CD4-positive, alpha-beta memory T cell (primary cell): Measurements from ENCODE around the gene TRIM66. TPM values are rescaled to one million over a fixed set of nuclear protein-coding genes. Genes with fewer than 3 reads are reported as not detected.

Source experiments
- CTCF ChIA-PET: fragments of 350-600 bp; sonication (Branson Sonifier 250); formaldehyde crosslinking; loops from one replicate; lab custom pipeline; 2021; ENCODE audit warnings: inconsistent platforms; ENCODE audit not compliant: partially characterized antibody; lab: Charles Lee
- POLR2A ChIA-PET: fragments of 350-600 bp; sonication (Branson Sonifier 250); formaldehyde crosslinking; loops from one replicate; lab custom pipeline; 2021; ENCODE audit not compliant: partially characterized antibody; lab: Charles Lee
- DNase-seq, 5 donors: peaks; one replicate each; pipeline versions ENCODE4 v3.0.0 to v3.0.0-alpha.2; 2020 to 2022; ENCODE audit warnings: mixed read lengths in 1 of 5
- H3K27ac ChIP-seq: one replicate; pipeline ENCODE4 v1.7.0; 2013; ENCODE audit warnings: low read depth, low read length
- H3K27me3 ChIP-seq: 2 replicates; pipeline ENCODE4 v1.7.0; 2013; ENCODE audit warnings: mild to moderate bottlenecking, low read length, moderate library complexity; ENCODE audit not compliant: insufficient read depth
- H3K36me3 ChIP-seq: 2 replicates; pipeline ENCODE4 v1.7.0; 2013; ENCODE audit warnings: mild to moderate bottlenecking, low read length, moderate library complexity; ENCODE audit not compliant: insufficient read depth
- H3K4me1 ChIP-seq: 2 replicates; pipeline ENCODE4 v1.7.0; 2013; ENCODE audit warnings: mild to moderate bottlenecking, low read length, moderate library complexity; ENCODE audit not compliant: insufficient read depth
- H3K4me3 ChIP-seq, 2 donors: one replicate each; pipeline ENCODE4 v1.7.0; 2013; ENCODE audit warnings: low read length in 2 of 2, mild to moderate bottlenecking in 1 of 2
- H3K9me3 ChIP-seq, 2 donors: one replicate each; pipeline ENCODE4 v1.7.0; 2013; ENCODE audit warnings: low read length in 2 of 2, control low read depth in 1 of 2; ENCODE audit not compliant: control insufficient read depth in 1 of 2
- H3K27ac Mint-ChIP-seq, 7 donors: one replicate each; pipeline ENCODE4 v1.8.0; 2020 to 2021; ENCODE audit warnings: mixed read lengths in 7 of 7, mild to moderate bottlenecking in 6 of 7, inconsistent platforms in 3 of 7, moderate library complexity in 3 of 7
- H3K27me3 Mint-ChIP-seq, 2 donors: one replicate each; pipeline ENCODE4 v1.8.0; 2020 to 2021; ENCODE audit warnings: mixed read lengths in 2 of 2
- H3K36me3 Mint-ChIP-seq, 2 donors: one replicate each; pipeline ENCODE4 v1.8.0; 2020 to 2021; ENCODE audit warnings: mixed read lengths in 2 of 2, inconsistent platforms in 1 of 2, mild to moderate bottlenecking in 1 of 2
- H3K4me1 Mint-ChIP-seq, 4 donors: one replicate each; pipeline ENCODE4 v1.8.0; 2020 to 2021; ENCODE audit warnings: mixed read lengths in 4 of 4, mild to moderate bottlenecking in 1 of 4
- H3K4me3 Mint-ChIP-seq, 8 donors: one replicate each; pipeline ENCODE4 v1.8.0; 2020 to 2021; ENCODE audit warnings: mixed read lengths in 8 of 8, mild to moderate bottlenecking in 7 of 8, moderate library complexity in 6 of 8, inconsistent platforms in 3 of 8
- H3K9me3 Mint-ChIP-seq, 8 donors: one replicate each; pipeline ENCODE4 v1.8.0; 2020 to 2021; ENCODE audit warnings: mixed read lengths in 8 of 8, mild to moderate bottlenecking in 5 of 8, inconsistent platforms in 3 of 8, moderate library complexity in 1 of 8
- intact Hi-C: fragments of 100-400 bp; cut with micrococcal nuclease; formaldehyde crosslinking; loops from one replicate; pipeline ENCODE4 v1.15.1; 2023
- polyA plus RNA-seq, 2 donors: library from polyadenylated mRNA; unstranded; fragments of 300-500 nt; fragmentation: Illumina TruSeq; gene quantifications; one replicate each; pipeline ENCODE4 v1.2.3, GENCODE V29; 2021
- total RNA-seq, 2 experiments: library from RNA; stranded (reverse); gene quantifications; one replicate each; pipeline ENCODE4 v1.2.3, GENCODE V29; 2021

TRIM66 gene
- total and polyA plus RNA-seq, 4 experiments from 2014 or later, result 0.67 to 31.3 (median 25.0) TPM; not detected in 1

DNA sequence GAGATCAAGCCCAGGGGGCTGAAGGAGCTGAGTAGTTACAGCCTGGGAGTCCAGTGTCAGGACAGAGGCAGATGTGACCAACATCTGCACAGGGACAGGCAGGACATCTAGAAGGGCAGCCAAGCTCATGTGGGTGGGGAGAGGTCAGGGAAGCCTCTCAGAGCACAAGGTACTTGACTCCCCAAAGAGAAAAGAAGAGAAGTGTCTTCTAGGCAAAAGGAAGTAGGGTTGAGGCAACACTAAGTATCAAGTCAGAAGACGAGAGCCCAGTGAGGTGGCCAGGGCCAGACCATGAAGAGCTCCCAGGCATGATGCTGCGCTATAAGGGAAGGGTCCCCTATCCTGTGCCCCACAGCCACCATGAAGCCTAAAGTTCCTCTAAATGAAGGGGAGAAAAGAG lies 21.7 kb upstream of the TRIM66 start:
- no peak for DNase-seq
- CTCF ChIA-PET, result no interaction called here

DNA sequence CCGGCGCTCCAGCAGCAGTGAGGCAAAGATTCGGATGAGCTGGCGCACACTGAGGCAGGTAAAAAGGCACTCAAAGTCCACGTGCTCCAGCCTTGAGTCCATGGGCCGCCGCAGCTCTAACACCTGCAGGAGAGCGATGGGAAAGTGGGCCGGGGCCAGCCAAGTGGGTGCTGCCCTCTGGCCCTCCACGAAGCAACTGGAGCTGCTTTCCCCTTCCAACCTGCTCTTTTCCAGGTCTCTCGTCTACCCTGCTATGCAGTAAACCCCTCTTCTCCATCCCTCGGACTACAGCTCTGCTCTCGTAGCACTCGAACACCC lies 20.1 kb upstream of the TRIM66 start:
- Mint-ChIP-seq H3K4me1 (no peaks in the 10 kb centered on the region), H3K36me3 (peaks cover 0 to 2% of the 10 kb centered on the region in 2 donors)
- POLR2A ChIA-PET, result interaction anchor here (1.7 kb wide), 1 partner anchor 20 kb away, joined by 5 read pairs; the partner anchor contains the start of genes RPL27A and TRIM66

More for the DNA sequence above, 21.7 kb upstream of the TRIM66 start:
- H3K4me3 ChIP-seq, result no peak overlapping the region
- Mint-ChIP-seq H3K9me3 (peaks cover 0 to 3% (median 0%) of the 10 kb centered on the region in 8 donors), H3K4me3 (no peak overlapping the region), H3K27ac (no peak overlapping the region), H3K4me1 (no peaks in the 10 kb centered on the region), H3K27me3 (peaks cover 0 to 5% of the 10 kb centered on the region in 2 donors), H3K36me3 (no peaks in the 10 kb centered on the region)
- intact Hi-C loops, result no loop called here
- H3K27ac ChIP-seq, result no peak overlapping the region
- POLR2A ChIA-PET, result no interaction called here
- no peaks in the 10 kb centered on the region for H3K9me3 ChIP-seq
- H3K36me3 ChIP-seq, result no peaks in the 10 kb centered on the region
- no peaks in the 10 kb centered on the region for H3K4me1 ChIP-seq
- no peaks in the 10 kb centered on the region for H3K27me3 ChIP-seq

DNA sequence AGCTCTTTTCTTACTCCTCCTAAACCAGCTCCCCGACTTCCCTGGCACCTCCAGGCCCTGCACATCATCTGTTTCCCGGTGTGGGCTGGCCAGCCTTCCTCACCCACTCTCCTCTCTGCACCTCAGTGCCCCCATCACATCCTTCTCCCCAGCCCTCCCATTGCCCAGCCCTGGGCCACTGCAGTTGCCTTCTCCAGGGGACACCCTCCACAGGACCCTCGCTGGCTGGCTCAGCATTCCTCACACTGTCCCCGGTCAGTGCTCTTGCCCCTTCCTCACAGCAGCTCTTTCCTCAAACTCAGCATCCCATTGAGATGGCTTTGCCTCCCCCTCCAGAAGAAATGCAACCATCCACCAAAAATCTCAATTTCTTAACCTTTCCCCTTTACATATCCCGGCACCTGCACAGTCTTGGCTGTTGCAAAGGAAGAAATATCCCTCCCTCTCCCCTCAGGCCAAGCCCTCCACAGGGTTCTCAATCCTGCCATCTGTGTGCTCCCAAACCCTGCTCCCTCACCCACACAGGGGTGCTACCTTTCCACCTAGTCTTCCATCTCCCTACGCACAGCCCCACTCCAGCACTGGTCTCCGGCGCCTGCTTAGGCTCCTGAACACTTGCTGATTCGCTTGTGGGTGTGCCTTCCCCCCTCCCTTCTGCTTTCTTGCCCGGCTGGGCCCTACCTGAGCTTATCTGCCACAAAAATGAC lies 19.6 kb upstream of the TRIM66 start:
- Histone ChIP-seq H3K4me3 (no peak overlapping the region), H3K36me3 (no peaks in the 10 kb centered on the region), H3K4me1 (no peaks in the 10 kb centered on the region), H3K27me3 (no peaks in the 10 kb centered on the region), H3K27ac (no peak overlapping the region), H3K9me3 (no peaks in the 10 kb centered on the region)
- ChIA-PET POLR2A (interaction anchor here (1.7 kb wide), 1 partner anchor 20 kb away, joined by 5 read pairs; the partner anchor contains the start of genes RPL27A and TRIM66), CTCF (no interaction called here)
- H3K27me3 Mint-ChIP-seq, result peaks cover 0 to 5% of the 10 kb centered on the region in 2 donors
- DNase-seq, result no peak
- peak overlapping the region in 1 of 7 donors; percentile 81 for H3K27ac Mint-ChIP-seq
- H3K4me3 Mint-ChIP-seq, result no peak overlapping the region
- intact Hi-C loops, result no loop called here
- no peaks in the 10 kb centered on the region for H3K4me1 Mint-ChIP-seq
- H3K36me3 Mint-ChIP-seq, result peaks cover 0 to 7% of the 10 kb centered on the region in 2 donors
- H3K9me3 Mint-ChIP-seq, result peaks cover 0 to 2% (median 0%) of the 10 kb centered on the region in 8 donors

More for the DNA sequence above, 20.1 kb upstream of the TRIM66 start:
- Mint-ChIP-seq H3K4me3 (no peak overlapping the region), H3K27me3 (peaks cover 0 to 5% of the 10 kb centered on the region in 2 donors), H3K27ac (no peak overlapping the region), H3K9me3 (peaks cover 0 to 2% (median 0%) of the 10 kb centered on the region in 8 donors)
- no peak for DNase-seq
- CTCF ChIA-PET, result no interaction called here
- intact Hi-C loops, result no loop called here
- Histone ChIP-seq H3K4me1 (no peaks in the 10 kb centered on the region), H3K27ac (no peak overlapping the region), H3K27me3 (no peaks in the 10 kb centered on the region), H3K36me3 (no peaks in the 10 kb centered on the region), H3K9me3 (no peaks in the 10 kb centered on the region), H3K4me3 (no peak overlapping the region)

DNA sequence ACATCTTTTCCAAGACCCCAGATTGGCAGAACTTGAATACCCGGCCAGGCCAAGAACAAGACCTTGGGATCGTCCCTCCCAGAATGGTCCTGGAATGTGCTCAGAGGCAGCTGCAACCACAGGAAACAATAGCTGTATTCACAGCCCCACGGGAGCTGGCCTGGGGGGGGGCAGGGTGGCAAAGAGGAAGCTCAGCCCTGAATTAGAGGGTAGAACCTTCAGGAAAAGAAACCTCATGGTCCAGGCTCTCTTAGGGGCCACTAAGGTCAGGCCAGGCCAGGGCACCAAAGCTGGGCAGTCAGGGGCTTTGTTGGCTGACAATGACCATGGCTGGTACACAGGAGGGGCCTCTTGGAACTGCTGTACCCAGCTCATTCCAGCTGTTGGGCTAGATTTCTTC lies 17.4 kb upstream of the TRIM66 start:
- Mint-ChIP-seq H3K36me3 (peaks cover 0 to 9% of the 10 kb centered on the region in 2 donors), H3K27ac (no peak overlapping the region), H3K4me1 (no peaks in the 10 kb centered on the region), H3K27me3 (peaks cover 0 to under 1% of the 10 kb centered on the region in 2 donors), H3K9me3 (no peaks in the 10 kb centered on the region), H3K4me3 (no peak overlapping the region)
- ChIA-PET CTCF (no interaction called here), POLR2A (interaction anchor here (1.0 kb wide), 1 partner anchor 11 kb away, joined by 4 read pairs; no protein-coding TSS in a partner anchor)
- Histone ChIP-seq H3K9me3 (no peaks in the 10 kb centered on the region), H3K27me3 (no peaks in the 10 kb centered on the region), H3K36me3 (no peaks in the 10 kb centered on the region), H3K27ac (no peak overlapping the region), H3K4me1 (no peaks in the 10 kb centered on the region), H3K4me3 (no peak overlapping the region)
- intact Hi-C loops, result no loop called here
- DNase-seq, result no peak

DNA sequence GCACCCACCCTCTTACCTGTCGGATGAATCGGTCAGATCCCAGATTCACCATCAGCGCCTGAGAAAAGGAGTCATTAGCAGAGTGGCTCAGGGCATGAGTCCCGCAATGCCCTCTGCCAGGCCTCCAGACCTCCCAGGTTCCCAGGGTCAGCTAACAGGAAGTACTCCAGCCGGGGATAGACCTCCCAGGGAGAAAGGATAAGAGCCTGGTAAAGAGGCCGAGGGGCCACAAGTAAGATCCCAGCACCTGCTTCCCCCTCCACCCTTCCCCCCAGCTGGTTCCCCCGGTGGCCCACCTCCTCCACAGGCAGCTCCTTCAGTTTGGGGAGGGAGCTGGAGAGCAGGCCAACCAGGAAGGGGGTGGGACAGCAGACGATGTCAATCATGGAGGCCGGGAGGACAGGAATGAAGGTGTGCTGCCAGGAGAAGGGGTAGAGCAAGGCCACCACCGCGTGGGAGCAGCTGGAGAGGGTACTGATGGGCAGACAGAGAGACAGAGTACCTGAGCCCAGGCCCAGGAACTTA lies 16.5 kb upstream of the TRIM66 start:
- Mint-ChIP-seq H3K27me3 (no peaks in the 10 kb centered on the region), H3K36me3 (peaks cover 0 to 9% of the 10 kb centered on the region in 2 donors), H3K9me3 (no peaks in the 10 kb centered on the region), H3K27ac (no peak overlapping the region), H3K4me1 (no peaks in the 10 kb centered on the region), H3K4me3 (no peak overlapping the region)
- DNase-seq, result no peak
- intact Hi-C loops, result no loop called here
- no peaks in the 10 kb centered on the region for H3K4me1 ChIP-seq
- no peak overlapping the region for H3K4me3 ChIP-seq
- H3K9me3 ChIP-seq, result no peaks in the 10 kb centered on the region
- no peaks in the 10 kb centered on the region for H3K36me3 ChIP-seq
- no peaks in the 10 kb centered on the region for H3K27me3 ChIP-seq
- no peak overlapping the region for H3K27ac ChIP-seq
- ChIA-PET POLR2A (interaction anchor here (1.0 to 1.7 kb wide), 3 partner anchors 10 to 17 kb away, joined by 4 to 5 read pairs (median 4); no protein-coding TSS in a partner anchor), CTCF (no interaction called here)

DNA sequence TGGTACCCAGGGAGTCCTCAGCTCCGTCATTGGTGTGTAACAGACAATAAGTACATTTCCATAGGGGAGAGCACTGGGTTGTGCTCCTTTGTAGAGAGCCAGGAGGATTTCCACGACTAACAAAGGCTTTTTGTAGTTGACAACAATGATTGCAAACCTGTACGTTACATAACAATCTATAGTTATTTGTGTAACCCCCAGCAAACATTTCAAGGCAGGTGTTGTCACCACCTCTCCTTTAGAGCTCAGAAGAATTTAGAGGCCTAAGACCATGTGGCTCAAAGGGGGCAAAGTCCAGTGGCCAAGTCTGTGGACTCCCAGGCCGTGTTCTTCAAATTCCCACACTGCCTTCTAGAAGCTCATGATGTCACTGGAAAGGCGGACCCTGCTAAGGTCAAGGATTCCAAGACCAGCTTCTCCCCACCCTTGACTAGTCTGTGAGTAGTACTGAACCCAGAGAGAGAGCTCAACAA lies 15.9 kb upstream of the TRIM66 start:
- Histone ChIP-seq H3K27ac (no peak overlapping the region), H3K9me3 (no peaks in the 10 kb centered on the region), H3K4me1 (no peaks in the 10 kb centered on the region), H3K27me3 (no peaks in the 10 kb centered on the region), H3K4me3 (no peak overlapping the region), H3K36me3 (no peaks in the 10 kb centered on the region)
- Mint-ChIP-seq H3K36me3 (peaks cover 0 to 9% of the 10 kb centered on the region in 2 donors), H3K27ac (peak overlapping the region in 1 of 7 donors; percentile 29), H3K9me3 (no peaks in the 10 kb centered on the region), H3K27me3 (no peaks in the 10 kb centered on the region), H3K4me1 (no peaks in the 10 kb centered on the region), H3K4me3 (no peak overlapping the region)
- POLR2A ChIA-PET, result interaction anchor here (1.1 to 1.7 kb wide), 2 partner anchors 10 to 16 kb away, joined by 4 to 5 read pairs; no protein-coding TSS in a partner anchor
- DNase-seq, result no peak
- CTCF ChIA-PET, result interaction anchor here (1.3 kb wide), 1 partner anchor 11 kb away, joined by 3 read pairs; no protein-coding TSS in a partner anchor
- intact Hi-C loops, result no loop called here

DNA sequence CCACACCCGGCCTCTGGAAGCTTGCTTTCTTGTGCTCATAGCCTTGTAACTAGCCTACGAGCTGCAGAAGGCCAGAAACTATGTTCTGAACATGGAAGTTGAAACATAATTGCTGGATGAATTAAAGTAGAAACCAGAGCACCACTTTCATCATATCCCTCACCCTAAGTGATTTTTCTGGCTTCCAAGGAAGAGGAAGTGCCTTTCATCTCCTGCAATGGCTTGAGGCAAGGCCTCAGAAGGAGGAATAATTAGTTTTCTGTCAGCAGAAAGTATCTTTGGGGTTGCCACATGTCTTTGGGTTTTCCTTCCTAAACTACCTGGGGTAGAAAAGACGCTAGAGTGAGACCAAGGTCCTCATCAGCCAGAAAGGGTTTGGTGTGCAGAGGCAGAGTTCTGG lies 14.6 kb upstream of the TRIM66 start:
- no peak for DNase-seq
- POLR2A ChIA-PET, result no interaction called here
- H3K27me3 ChIP-seq, result no peaks in the 10 kb centered on the region
- intact Hi-C loops, result no loop called here
- Mint-ChIP-seq H3K4me3 (no peak overlapping the region), H3K9me3 (no peaks in the 10 kb centered on the region), H3K27me3 (no peaks in the 10 kb centered on the region), H3K4me1 (no peaks in the 10 kb centered on the region), H3K36me3 (peaks cover 0 to 9% of the 10 kb centered on the region in 2 donors), H3K27ac (no peak overlapping the region)
- H3K36me3 ChIP-seq, result no peaks in the 10 kb centered on the region
- H3K27ac ChIP-seq, result no peak overlapping the region
- no peak overlapping the region for H3K4me3 ChIP-seq
- H3K4me1 ChIP-seq, result no peaks in the 10 kb centered on the region
- CTCF ChIA-PET, result no interaction called here
- H3K9me3 ChIP-seq, result no peaks in the 10 kb centered on the region
